ENCODE measurements around the gene ZNF835.

DNA sequence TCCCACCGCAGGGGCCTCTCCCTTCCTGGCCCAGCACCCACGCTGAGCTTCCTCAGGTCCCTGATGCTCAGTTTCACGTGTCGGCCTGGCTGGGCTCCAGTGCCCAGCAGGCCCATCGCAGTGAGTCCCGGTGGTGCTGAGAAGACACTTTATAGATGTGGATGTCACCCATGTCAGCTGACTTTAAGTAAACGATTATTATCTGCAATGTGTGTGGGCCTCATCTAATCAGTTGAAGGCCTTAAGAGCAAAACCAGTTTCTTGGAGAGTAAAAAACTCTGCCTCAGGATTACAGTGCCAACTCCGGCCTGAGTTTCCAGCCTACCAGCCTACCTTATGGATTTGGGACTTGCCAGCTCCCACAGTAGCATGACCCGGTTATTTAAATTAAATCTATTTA lies 45.8 kb downstream of the ZNF835 start:
- TF ChIP-seq, protein P1, sequence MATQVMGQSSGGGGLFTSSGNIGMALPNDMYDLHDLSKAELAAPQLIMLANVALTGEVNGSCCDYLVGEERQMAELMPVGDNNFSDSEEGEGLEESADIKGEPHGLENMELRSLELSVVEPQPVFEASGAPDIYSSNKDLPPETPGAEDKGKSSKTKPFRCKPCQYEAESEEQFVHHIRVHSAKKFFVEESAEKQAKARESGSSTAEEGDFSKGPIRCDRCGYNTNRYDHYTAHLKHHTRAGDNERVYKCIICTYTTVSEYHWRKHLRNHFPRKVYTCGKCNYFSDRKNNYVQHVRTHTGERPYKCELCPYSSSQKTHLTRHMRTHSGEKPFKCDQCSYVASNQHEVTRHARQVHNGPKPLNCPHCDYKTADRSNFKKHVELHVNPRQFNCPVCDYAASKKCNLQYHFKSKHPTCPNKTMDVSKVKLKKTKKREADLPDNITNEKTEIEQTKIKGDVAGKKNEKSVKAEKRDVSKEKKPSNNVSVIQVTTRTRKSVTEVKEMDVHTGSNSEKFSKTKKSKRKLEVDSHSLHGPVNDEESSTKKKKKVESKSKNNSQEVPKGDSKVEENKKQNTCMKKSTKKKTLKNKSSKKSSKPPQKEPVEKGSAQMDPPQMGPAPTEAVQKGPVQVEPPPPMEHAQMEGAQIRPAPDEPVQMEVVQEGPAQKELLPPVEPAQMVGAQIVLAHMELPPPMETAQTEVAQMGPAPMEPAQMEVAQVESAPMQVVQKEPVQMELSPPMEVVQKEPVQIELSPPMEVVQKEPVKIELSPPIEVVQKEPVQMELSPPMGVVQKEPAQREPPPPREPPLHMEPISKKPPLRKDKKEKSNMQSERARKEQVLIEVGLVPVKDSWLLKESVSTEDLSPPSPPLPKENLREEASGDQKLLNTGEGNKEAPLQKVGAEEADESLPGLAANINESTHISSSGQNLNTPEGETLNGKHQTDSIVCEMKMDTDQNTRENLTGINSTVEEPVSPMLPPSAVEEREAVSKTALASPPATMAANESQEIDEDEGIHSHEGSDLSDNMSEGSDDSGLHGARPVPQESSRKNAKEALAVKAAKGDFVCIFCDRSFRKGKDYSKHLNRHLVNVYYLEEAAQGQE (IDR thresholded peaks at IDR 0.05; ENCODE audit: borderline replicate concordance) = no peak
- TF ChIP-seq EZH2 (IDR thresholded peaks at IDR 0.05; ENCODE audit: borderline replicate concordance, insufficient read depth, low read length, poor library complexity, severe bottlenecking) = no peak
- no peak for TF ChIP-seq POLR2AphosphoS5 (IDR thresholded peaks at IDR 0.05)
- TF ChIP-seq, protein P2, sequence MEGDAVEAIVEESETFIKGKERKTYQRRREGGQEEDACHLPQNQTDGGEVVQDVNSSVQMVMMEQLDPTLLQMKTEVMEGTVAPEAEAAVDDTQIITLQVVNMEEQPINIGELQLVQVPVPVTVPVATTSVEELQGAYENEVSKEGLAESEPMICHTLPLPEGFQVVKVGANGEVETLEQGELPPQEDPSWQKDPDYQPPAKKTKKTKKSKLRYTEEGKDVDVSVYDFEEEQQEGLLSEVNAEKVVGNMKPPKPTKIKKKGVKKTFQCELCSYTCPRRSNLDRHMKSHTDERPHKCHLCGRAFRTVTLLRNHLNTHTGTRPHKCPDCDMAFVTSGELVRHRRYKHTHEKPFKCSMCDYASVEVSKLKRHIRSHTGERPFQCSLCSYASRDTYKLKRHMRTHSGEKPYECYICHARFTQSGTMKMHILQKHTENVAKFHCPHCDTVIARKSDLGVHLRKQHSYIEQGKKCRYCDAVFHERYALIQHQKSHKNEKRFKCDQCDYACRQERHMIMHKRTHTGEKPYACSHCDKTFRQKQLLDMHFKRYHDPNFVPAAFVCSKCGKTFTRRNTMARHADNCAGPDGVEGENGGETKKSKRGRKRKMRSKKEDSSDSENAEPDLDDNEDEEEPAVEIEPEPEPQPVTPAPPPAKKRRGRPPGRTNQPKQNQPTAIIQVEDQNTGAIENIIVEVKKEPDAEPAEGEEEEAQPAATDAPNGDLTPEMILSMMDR (IDR thresholded peaks at IDR 0.05; ENCODE audit: poor library complexity, severe bottlenecking) = no peak
- no peak for TF ChIP-seq RAD21 (conservative IDR thresholded peaks at IDR 0.05)
- no peak for TF ChIP-seq SMC3 (conservative IDR thresholded peaks at IDR 0.05; ENCODE audit: poor library complexity)

All from neural cell (in vitro differentiated cells).